WTC11 (cell line): ENCODE results near the gene PLCG2. TPM values are rescaled to one million over a fixed set of nuclear protein-coding genes. Genes with fewer than 3 reads are reported as not detected.

ENCODE experiments used
- ATAC-seq: fragments of 200-7000 bp; cut with Tn5 transposase; 2 replicates; pipeline ENCODE4 v1.10.0; 2021; ENCODE audit warnings: mild to moderate bottlenecking, moderate library complexity
- CTCF ChIA-PET: fragments of 300-600 bp; sonication (Branson Sonifier 250); formaldehyde crosslinking; loops from one replicate; lab custom pipeline; 2021; ENCODE audit warnings: antibody characterized with exemption; lab: Charles Lee
- POLR2A ChIA-PET: fragments of 350-600 bp; sonication (Branson Sonifier 250); formaldehyde crosslinking; loops from one replicate; lab custom pipeline; 2021; ENCODE audit warnings: antibody characterized with exemption; lab: Charles Lee
- DNase-seq: peaks from one replicate; pipeline ENCODE4 v3.0.0; 2021; ENCODE audit warnings: low spot score
- H3K27ac Mint-ChIP-seq: 2 replicates; pipeline ENCODE4 v1.8.0; 2021; ENCODE audit warnings: mixed read lengths
- H3K27me3 Mint-ChIP-seq: 2 replicates; pipeline ENCODE4 v1.8.0; 2021; ENCODE audit warnings: low read depth, mild to moderate bottlenecking, moderate library complexity, mixed read lengths
- H3K36me3 Mint-ChIP-seq: 2 replicates; pipeline ENCODE4 v1.8.0; 2021; ENCODE audit warnings: mixed read lengths
- H3K4me1 Mint-ChIP-seq: 2 replicates; pipeline ENCODE4 v1.8.0; 2022; ENCODE audit warnings: mixed read lengths
- H3K4me3 Mint-ChIP-seq: 2 replicates; pipeline ENCODE4 v1.8.0; 2021; ENCODE audit warnings: mild to moderate bottlenecking, moderate library complexity, mixed read lengths
- H3K9me3 Mint-ChIP-seq: 2 replicates; pipeline ENCODE4 v1.8.0; 2021; ENCODE audit warnings: mixed read lengths
- ARID4B ChIP-seq: sonication (generic); formaldehyde crosslinking; IDR thresholded peaks from 2 replicates; pipeline ENCODE4 v1.8.0; 2023; ENCODE audit warnings: missing genetic modification reagents, mild to moderate bottlenecking, borderline replicate concordance
- ATF1 ChIP-seq: sonication (generic); formaldehyde crosslinking; IDR thresholded peaks from 2 replicates; pipeline ENCODE4 v1.8.1; 2023; ENCODE audit warnings: mild to moderate bottlenecking, moderate library complexity, missing genetic modification reagents
- ATF2 ChIP-seq: sonication (generic); formaldehyde crosslinking; IDR thresholded peaks from 2 replicates; pipeline ENCODE4 v1.8.1; 2022; ENCODE audit warnings: low read depth, missing genetic modification reagents, borderline replicate concordance
- E2F1 ChIP-seq: sonication (generic); formaldehyde crosslinking; IDR thresholded peaks from 2 replicates; pipeline ENCODE4 v1.8.0; 2022; ENCODE audit warnings: mild to moderate bottlenecking, missing genetic modification reagents
- E2F4 ChIP-seq: sonication (generic); formaldehyde crosslinking; IDR thresholded peaks from 2 replicates; pipeline ENCODE4 v1.8.1; 2022; ENCODE audit warnings: low read depth, mild to moderate bottlenecking, moderate library complexity, missing genetic modification reagents, borderline replicate concordance
- ELF4 ChIP-seq: sonication (generic); formaldehyde crosslinking; IDR thresholded peaks from 2 replicates; pipeline ENCODE4 v1.8.1; 2022; ENCODE audit warnings: low read depth, mild to moderate bottlenecking, moderate library complexity, missing genetic modification reagents
- EMX1 ChIP-seq: fragments of 250-450 bp; sonication (Bioruptor Pico); IDR thresholded peaks from 2 replicates; pipeline ENCODE4 v1.8.0; 2021; ENCODE audit warnings: mild to moderate bottlenecking
- ESRRA ChIP-seq: sonication (generic); formaldehyde crosslinking; IDR thresholded peaks from 2 replicates; pipeline ENCODE4 v1.8.1; 2022; ENCODE audit warnings: mild to moderate bottlenecking, missing genetic modification reagents, borderline replicate concordance
- ETV6 ChIP-seq: sonication (generic); formaldehyde crosslinking; IDR thresholded peaks from 2 replicates; pipeline ENCODE4 v1.8.1; 2022; ENCODE audit warnings: mild to moderate bottlenecking, missing genetic modification reagents
- FOXK1 ChIP-seq: sonication (generic); formaldehyde crosslinking; IDR thresholded peaks from 2 replicates; pipeline ENCODE4 v1.8.0; 2022; ENCODE audit warnings: mild to moderate bottlenecking, moderate library complexity, missing genetic modification reagents
- GABPB1 ChIP-seq: sonication (generic); formaldehyde crosslinking; IDR thresholded peaks from 2 replicates; pipeline ENCODE4 v1.8.1; 2023; ENCODE audit warnings: mild to moderate bottlenecking, missing genetic modification reagents
- IRF2 ChIP-seq: sonication (generic); formaldehyde crosslinking; IDR thresholded peaks from 2 replicates; pipeline ENCODE4 v1.8.0; 2022; ENCODE audit warnings: low read depth, missing genetic modification reagents, borderline replicate concordance
- NR2C2 ChIP-seq: sonication (generic); formaldehyde crosslinking; IDR thresholded peaks from 2 replicates; pipeline ENCODE4 v1.8.0; 2022; ENCODE audit warnings: mild to moderate bottlenecking, missing genetic modification reagents
- NR3C1 ChIP-seq: sonication (generic); formaldehyde crosslinking; conservative IDR thresholded peaks from 2 replicates; pipeline ENCODE4 v1.8.1; 2023; ENCODE audit warnings: low read depth, mild to moderate bottlenecking, missing genetic modification reagents
- SOX15 ChIP-seq: fragments of 250-450 bp; sonication (Bioruptor Pico); IDR thresholded peaks from 2 replicates; pipeline ENCODE4 v1.9.0; 2021; ENCODE audit warnings: mild to moderate bottlenecking
- STAT6 ChIP-seq: sonication (generic); formaldehyde crosslinking; conservative IDR thresholded peaks from 2 replicates; pipeline ENCODE4 v1.8.1; 2023; ENCODE audit warnings: mild to moderate bottlenecking, low read depth, missing genetic modification reagents, moderate library complexity
- TP53 ChIP-seq: sonication (generic); formaldehyde crosslinking; IDR thresholded peaks from 2 replicates; pipeline ENCODE4 v1.8.1; 2023; ENCODE audit warnings: mild to moderate bottlenecking, missing genetic modification reagents
- USF2 ChIP-seq: sonication (generic); formaldehyde crosslinking; IDR thresholded peaks from 2 replicates; pipeline ENCODE4 v1.8.1; 2023; ENCODE audit warnings: mild to moderate bottlenecking, missing genetic modification reagents, moderate library complexity
- ZBTB21 ChIP-seq: sonication (generic); formaldehyde crosslinking; IDR thresholded peaks from 2 replicates; pipeline ENCODE4 v1.8.1; 2023; ENCODE audit warnings: mild to moderate bottlenecking, missing genetic modification reagents, borderline replicate concordance
- ZNF219 ChIP-seq: sonication (generic); formaldehyde crosslinking; IDR thresholded peaks from 2 replicates; pipeline ENCODE4 v1.8.0; 2023; ENCODE audit warnings: missing genetic modification reagents, mild to moderate bottlenecking, borderline replicate concordance
- ZNF512 ChIP-seq: sonication (generic); formaldehyde crosslinking; IDR thresholded peaks from 2 replicates; pipeline ENCODE4 v1.8.1; 2022; ENCODE audit warnings: missing genetic modification reagents, borderline replicate concordance
- ZSCAN18 ChIP-seq: fragments of 250-450 bp; sonication (Bioruptor Pico); IDR thresholded peaks from 2 replicates; pipeline ENCODE4 v2.1.2; 2022; ENCODE audit warnings: mild to moderate bottlenecking, moderate library complexity
- total RNA-seq: library from RNA; stranded (reverse); gene quantifications from 3 replicates; pipeline ENCODE4 v1.2.3, GENCODE V29; 2021

PLCG2 gene
- total RNA-seq, 1 experiment from 2014 or later = 7.0 TPM

GRCh38 chr16:81780350-81780749 is 1.3 kb downstream of the PLCG2 start (continued):
- TF ChIP-seq STAT6 (CRISPR knock-in tag) (no peak), ARID4B (CRISPR knock-in tag) (no peak), E2F4 (CRISPR knock-in tag) (no peak), ATF2 (CRISPR knock-in tag) (no peak), TP53 (CRISPR knock-in tag) (no peak), ZNF219 (no peak), GABPB1 (CRISPR knock-in tag) (no peak), EMX1 (CRISPR knock-in tag) (no peak)

- ATAC-seq (no peak), DNase-seq (no peak)
- Mint-ChIP-seq H3K36me3 (no peaks in the 10 kb centered on the region), H3K9me3 (no peaks in the 10 kb centered on the region), H3K4me3 (no peak overlapping the region), H3K4me1 (peaks cover 31% of the 10 kb centered on the region), H3K27ac (no peak overlapping the region), H3K27me3 (peaks cover 56% of the 10 kb centered on the region)
- ChIA-PET CTCF (interaction anchor here (1.2 kb wide), 1 partner anchor 92 kb away, joined by 4 read pairs; no protein-coding TSS in a partner anchor), POLR2A (no interaction called here)
- TF ChIP-seq ZSCAN18 (no peak), ESRRA (no peak), NR3C1 (CRISPR knock-in tag) (no peak), FOXK1 (no peak), ELF4 (CRISPR knock-in tag) (no peak), ZBTB21 (CRISPR knock-in tag) (no peak), SOX15 (CRISPR knock-in tag) (no peak), ETV6 (no peak), ATF1 (CRISPR knock-in tag) (no peak), IRF2 (CRISPR knock-in tag) (no peak), ZNF512 (CRISPR knock-in tag) (no peak), USF2 (CRISPR knock-in tag) (no peak), NR2C2 (no peak), E2F1 (CRISPR knock-in tag) (no peak)
Observed at GRCh38 chr16:81782236-81782635, 3.1 kb downstream of the PLCG2 start.
